Neural cell (in vitro differentiated cells): Measurements from ENCODE around the gene ZCCHC24.

Source experiments
- POLR2AphosphoS5 ChIP-seq: IDR thresholded peaks from 2 replicates; pipeline ENCODE4 v1.6.1; 2012
- RAD21 ChIP-seq: fragments of 450-650 bp; conservative IDR thresholded peaks from 2 replicates; pipeline ENCODE4 v1.6.1; 2014; ENCODE audit warnings: antibody characterized with exemption, mild to moderate bottlenecking, moderate library complexity
- REST ChIP-seq: IDR thresholded peaks from 2 replicates; pipeline ENCODE4 v1.6.1; 2012; ENCODE audit warnings: borderline replicate concordance
- SMC3 ChIP-seq: fragments of 450-650 bp; conservative IDR thresholded peaks from 2 replicates; pipeline ENCODE4 v1.6.1; 2014; ENCODE audit warnings: antibody characterized with exemption, mild to moderate bottlenecking, moderate library complexity; ENCODE audit not compliant: poor library complexity
- TAF1 ChIP-seq: IDR thresholded peaks from 2 replicates; pipeline ENCODE4 v1.6.1; 2012; ENCODE audit warnings: low read depth
- TF ChIP-seq, protein P1 (sequence below): fragments of 450-650 bp; IDR thresholded peaks from 2 replicates; pipeline ENCODE4 v1.5.1; 2014; ENCODE audit warnings: antibody characterized with exemption, mild to moderate bottlenecking, moderate library complexity; ENCODE audit not compliant: poor library complexity, severe bottlenecking

DNA sequence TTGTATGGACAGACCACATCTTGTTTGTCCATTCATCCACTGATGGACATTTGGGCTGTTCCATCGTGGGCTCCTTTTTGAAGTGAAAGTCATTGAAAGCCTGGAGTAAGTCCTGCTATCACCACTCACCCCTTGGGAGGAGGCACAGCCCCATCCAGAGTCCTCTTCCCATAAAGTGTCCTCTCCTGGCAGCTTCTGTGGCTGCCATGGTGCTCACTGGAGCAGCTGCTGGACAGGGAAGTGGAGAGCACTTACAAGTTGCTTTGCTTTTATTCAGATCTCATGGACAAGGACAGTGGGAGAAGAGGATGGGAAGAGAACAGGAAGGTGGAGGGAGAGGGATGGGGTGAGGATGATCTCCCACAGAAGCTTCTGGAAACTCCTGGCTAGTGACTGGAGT is 48.4 kb upstream of the ZCCHC24 start:
- no peak for TF ChIP-seq TAF1
- TF ChIP-seq, protein P1, sequence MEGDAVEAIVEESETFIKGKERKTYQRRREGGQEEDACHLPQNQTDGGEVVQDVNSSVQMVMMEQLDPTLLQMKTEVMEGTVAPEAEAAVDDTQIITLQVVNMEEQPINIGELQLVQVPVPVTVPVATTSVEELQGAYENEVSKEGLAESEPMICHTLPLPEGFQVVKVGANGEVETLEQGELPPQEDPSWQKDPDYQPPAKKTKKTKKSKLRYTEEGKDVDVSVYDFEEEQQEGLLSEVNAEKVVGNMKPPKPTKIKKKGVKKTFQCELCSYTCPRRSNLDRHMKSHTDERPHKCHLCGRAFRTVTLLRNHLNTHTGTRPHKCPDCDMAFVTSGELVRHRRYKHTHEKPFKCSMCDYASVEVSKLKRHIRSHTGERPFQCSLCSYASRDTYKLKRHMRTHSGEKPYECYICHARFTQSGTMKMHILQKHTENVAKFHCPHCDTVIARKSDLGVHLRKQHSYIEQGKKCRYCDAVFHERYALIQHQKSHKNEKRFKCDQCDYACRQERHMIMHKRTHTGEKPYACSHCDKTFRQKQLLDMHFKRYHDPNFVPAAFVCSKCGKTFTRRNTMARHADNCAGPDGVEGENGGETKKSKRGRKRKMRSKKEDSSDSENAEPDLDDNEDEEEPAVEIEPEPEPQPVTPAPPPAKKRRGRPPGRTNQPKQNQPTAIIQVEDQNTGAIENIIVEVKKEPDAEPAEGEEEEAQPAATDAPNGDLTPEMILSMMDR: no peak
- TF ChIP-seq RAD21: no peak
- TF ChIP-seq SMC3: no peak
- TF ChIP-seq REST: no peak
- TF ChIP-seq POLR2AphosphoS5: no peak
